ENCODE data around the gene MCTP1. TPM values are rescaled to one million over a fixed set of nuclear protein-coding genes. Genes with fewer than 3 reads are reported as not detected.

MCTP1 gene
- total RNA-seq, 1 experiment from 2014 or later, result 0.44 TPM

DNA sequence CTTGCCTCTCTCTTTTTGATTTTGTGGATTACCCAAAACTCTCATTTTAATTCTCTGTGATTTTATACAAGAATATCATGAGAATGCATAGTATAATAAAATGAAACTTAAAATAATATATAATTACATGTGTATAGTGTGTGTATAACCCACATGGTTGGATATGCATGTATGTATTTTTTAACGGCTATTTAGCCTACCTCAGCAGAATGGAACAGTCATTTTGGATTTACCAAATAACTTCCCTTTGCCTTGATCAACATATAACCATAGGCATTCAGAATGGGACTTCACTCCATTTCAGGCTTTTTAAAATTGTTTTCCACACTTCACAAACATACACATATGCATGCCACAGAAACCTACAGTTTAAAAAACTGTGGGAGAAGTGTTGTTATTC is 505.2 kb downstream of the MCTP1 start:
- BruUV-seq (replicated peaks), result no TSS peak
- H3K27ac ChIP-seq (ENCODE audit: low read depth, low read length), result no peak overlapping the region
- no peaks in the 10 kb centered on the region for H3K4me1 ChIP-seq (ENCODE audit: control insufficient read depth in 1 of 2, insufficient read depth in 2 of 2, low read length in 2 of 2)
- no peak for ATAC-seq
- H3K9me2 ChIP-seq (ENCODE audit: insufficient read depth), result no peaks in the 10 kb centered on the region
- no peaks in the 10 kb centered on the region for H4K20me1 ChIP-seq (ENCODE audit: insufficient read depth)
- H3K79me2 ChIP-seq (ENCODE audit: insufficient read depth, low read length), result no peaks in the 10 kb centered on the region
- RAD21 ChIA-PET (ENCODE audit: low non-redundant PET in 1 of 2, low total read pairs in 2 of 2, uncharacterized antibody in 2 of 2, unreplicated experiment in 2 of 2), result no interaction called here
- CTCF ChIA-PET, result no interaction called here
- H3K4me3 ChIP-seq (replicated peaks in 1 of 2; ENCODE audit: low read depth in 1 of 2, low read length in 2 of 2), result no peak overlapping the region
- no peak for DNase-seq (ENCODE audit: low read depth, low spot score)
- no peak overlapping the region for H3K9ac ChIP-seq (ENCODE audit: low read length)
- no peak overlapping the region for H2AFZ ChIP-seq (ENCODE audit: low read depth, low read length, poor library complexity, severe bottlenecking)
- H3K36me3 ChIP-seq (ENCODE audit: control insufficient read depth in 1 of 2, insufficient read depth in 2 of 2, low read length in 2 of 2), result no peaks in the 10 kb centered on the region
- intact Hi-C loops (cut with micrococcal nuclease), result no loop called here
- H3K9me3 ChIP-seq (ENCODE audit: control insufficient read depth in 1 of 2, insufficient read depth in 1 of 2, low read depth in 1 of 2, low read length in 2 of 2), result no peaks in the 10 kb centered on the region
- TF ChIP-seq EGR1 (IDR thresholded peaks at IDR 0.05; ENCODE audit: low read depth) (no peak), FOSL1 (IDR thresholded peaks at IDR 0.05; ENCODE audit: low read depth) (no peak), ZFX (IDR thresholded peaks at IDR 0.05) (no peak), SIN3A (IDR thresholded peaks at IDR 0.05; ENCODE audit: low read depth) (no peak), POLR2A (IDR thresholded peaks at IDR 0.05; ENCODE audit: borderline replicate concordance, extremely low read depth, insufficient read depth, insufficient read length) (no peak), RAD21 (IDR thresholded peaks at IDR 0.05; ENCODE audit: low read depth) (no peak), EZH2phosphoT487 (IDR thresholded peaks at IDR 0.05; ENCODE audit: borderline replicate concordance) (no peak), SRF (IDR thresholded peaks at IDR 0.05; ENCODE audit: low read depth) (no peak), EZH2 (IDR thresholded peaks at IDR 0.05) (no peak), ELF1 (IDR thresholded peaks at IDR 0.05; ENCODE audit: borderline replicate concordance, low read depth) (no peak), CBX3 (IDR thresholded peaks at IDR 0.05; ENCODE audit: low read depth) (no peak), POLR2AphosphoS5 (IDR thresholded peaks at IDR 0.05; ENCODE audit: low read depth, low read length) (no peak), JUND (IDR thresholded peaks at IDR 0.05) (no peak), YY1 (IDR thresholded peaks at IDR 0.05; ENCODE audit: extremely low read depth, insufficient replicate concordance, low read depth, low read length) (no peak)
- TF ChIP-seq, protein P1, sequence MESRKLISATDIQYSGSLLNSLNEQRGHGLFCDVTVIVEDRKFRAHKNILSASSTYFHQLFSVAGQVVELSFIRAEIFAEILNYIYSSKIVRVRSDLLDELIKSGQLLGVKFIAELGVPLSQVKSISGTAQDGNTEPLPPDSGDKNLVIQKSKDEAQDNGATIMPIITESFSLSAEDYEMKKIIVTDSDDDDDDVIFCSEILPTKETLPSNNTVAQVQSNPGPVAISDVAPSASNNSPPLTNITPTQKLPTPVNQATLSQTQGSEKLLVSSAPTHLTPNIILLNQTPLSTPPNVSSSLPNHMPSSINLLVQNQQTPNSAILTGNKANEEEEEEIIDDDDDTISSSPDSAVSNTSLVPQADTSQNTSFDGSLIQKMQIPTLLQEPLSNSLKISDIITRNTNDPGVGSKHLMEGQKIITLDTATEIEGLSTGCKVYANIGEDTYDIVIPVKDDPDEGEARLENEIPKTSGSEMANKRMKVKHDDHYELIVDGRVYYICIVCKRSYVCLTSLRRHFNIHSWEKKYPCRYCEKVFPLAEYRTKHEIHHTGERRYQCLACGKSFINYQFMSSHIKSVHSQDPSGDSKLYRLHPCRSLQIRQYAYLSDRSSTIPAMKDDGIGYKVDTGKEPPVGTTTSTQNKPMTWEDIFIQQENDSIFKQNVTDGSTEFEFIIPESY (IDR thresholded peaks at IDR 0.05; ENCODE audit: extremely low read depth, insufficient replicate concordance, low read length), result no peak
- TF ChIP-seq, protein P2, sequence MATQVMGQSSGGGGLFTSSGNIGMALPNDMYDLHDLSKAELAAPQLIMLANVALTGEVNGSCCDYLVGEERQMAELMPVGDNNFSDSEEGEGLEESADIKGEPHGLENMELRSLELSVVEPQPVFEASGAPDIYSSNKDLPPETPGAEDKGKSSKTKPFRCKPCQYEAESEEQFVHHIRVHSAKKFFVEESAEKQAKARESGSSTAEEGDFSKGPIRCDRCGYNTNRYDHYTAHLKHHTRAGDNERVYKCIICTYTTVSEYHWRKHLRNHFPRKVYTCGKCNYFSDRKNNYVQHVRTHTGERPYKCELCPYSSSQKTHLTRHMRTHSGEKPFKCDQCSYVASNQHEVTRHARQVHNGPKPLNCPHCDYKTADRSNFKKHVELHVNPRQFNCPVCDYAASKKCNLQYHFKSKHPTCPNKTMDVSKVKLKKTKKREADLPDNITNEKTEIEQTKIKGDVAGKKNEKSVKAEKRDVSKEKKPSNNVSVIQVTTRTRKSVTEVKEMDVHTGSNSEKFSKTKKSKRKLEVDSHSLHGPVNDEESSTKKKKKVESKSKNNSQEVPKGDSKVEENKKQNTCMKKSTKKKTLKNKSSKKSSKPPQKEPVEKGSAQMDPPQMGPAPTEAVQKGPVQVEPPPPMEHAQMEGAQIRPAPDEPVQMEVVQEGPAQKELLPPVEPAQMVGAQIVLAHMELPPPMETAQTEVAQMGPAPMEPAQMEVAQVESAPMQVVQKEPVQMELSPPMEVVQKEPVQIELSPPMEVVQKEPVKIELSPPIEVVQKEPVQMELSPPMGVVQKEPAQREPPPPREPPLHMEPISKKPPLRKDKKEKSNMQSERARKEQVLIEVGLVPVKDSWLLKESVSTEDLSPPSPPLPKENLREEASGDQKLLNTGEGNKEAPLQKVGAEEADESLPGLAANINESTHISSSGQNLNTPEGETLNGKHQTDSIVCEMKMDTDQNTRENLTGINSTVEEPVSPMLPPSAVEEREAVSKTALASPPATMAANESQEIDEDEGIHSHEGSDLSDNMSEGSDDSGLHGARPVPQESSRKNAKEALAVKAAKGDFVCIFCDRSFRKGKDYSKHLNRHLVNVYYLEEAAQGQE (IDR thresholded peaks at IDR 0.05; ENCODE audit: low read depth), result no peak
- TF ChIP-seq, protein P3, sequence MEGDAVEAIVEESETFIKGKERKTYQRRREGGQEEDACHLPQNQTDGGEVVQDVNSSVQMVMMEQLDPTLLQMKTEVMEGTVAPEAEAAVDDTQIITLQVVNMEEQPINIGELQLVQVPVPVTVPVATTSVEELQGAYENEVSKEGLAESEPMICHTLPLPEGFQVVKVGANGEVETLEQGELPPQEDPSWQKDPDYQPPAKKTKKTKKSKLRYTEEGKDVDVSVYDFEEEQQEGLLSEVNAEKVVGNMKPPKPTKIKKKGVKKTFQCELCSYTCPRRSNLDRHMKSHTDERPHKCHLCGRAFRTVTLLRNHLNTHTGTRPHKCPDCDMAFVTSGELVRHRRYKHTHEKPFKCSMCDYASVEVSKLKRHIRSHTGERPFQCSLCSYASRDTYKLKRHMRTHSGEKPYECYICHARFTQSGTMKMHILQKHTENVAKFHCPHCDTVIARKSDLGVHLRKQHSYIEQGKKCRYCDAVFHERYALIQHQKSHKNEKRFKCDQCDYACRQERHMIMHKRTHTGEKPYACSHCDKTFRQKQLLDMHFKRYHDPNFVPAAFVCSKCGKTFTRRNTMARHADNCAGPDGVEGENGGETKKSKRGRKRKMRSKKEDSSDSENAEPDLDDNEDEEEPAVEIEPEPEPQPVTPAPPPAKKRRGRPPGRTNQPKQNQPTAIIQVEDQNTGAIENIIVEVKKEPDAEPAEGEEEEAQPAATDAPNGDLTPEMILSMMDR (IDR thresholded peaks at IDR 0.05 in 2 of 3, conservative IDR thresholded peaks at IDR 0.05 in 1 of 3; ENCODE audit: borderline replicate concordance in 1 of 3, insufficient read depth in 1 of 3, low read depth in 2 of 3, low read length in 2 of 3), result no peak
- TF ChIP-seq, protein P4, sequence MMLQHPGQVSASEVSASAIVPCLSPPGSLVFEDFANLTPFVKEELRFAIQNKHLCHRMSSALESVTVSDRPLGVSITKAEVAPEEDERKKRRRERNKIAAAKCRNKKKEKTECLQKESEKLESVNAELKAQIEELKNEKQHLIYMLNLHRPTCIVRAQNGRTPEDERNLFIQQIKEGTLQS (IDR thresholded peaks at IDR 0.05), result no peak
- TF ChIP-seq, protein P5, sequence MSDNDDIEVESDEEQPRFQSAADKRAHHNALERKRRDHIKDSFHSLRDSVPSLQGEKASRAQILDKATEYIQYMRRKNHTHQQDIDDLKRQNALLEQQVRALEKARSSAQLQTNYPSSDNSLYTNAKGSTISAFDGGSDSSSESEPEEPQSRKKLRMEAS (IDR thresholded peaks at IDR 0.05), result no peak
- H3K27me3 ChIP-seq (ENCODE audit: insufficient read depth, low read length), result no peaks in the 10 kb centered on the region
- no peak overlapping the region for H3K4me2 ChIP-seq (ENCODE audit: low read length)
- POLR2A ChIA-PET, result no interaction called here

All from HCT116 (cell line).